ENCODE results near the gene MEF2B.
"Not testable (repeated sequence)": the region's sequence is repeated elsewhere in the genome, so short reads cannot be mapped to it uniquely, and the experiment has no call there.

Gene MEF2B

DNA sequence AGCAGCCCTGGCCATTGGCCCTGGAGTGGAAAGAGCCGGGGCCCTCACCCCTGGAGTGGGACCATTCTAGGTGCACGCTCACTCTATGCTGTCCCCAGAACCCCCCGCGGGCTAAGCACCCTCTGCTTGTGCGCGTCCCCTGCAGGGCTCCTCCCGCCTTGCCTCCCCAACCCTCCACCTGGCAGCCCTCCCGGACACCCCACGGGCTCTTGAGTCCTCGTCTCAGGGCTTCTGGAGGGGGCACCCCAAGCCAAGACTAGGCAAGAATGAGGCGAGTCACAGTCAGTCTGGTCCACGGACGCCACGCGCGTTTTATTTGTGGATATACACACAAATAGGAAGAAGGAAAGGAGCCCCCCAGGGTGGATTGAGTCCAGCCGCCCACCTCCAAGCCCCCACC is 24.8 kb downstream of the MEF2B start:
- TF ChIP-seq, protein P1, sequence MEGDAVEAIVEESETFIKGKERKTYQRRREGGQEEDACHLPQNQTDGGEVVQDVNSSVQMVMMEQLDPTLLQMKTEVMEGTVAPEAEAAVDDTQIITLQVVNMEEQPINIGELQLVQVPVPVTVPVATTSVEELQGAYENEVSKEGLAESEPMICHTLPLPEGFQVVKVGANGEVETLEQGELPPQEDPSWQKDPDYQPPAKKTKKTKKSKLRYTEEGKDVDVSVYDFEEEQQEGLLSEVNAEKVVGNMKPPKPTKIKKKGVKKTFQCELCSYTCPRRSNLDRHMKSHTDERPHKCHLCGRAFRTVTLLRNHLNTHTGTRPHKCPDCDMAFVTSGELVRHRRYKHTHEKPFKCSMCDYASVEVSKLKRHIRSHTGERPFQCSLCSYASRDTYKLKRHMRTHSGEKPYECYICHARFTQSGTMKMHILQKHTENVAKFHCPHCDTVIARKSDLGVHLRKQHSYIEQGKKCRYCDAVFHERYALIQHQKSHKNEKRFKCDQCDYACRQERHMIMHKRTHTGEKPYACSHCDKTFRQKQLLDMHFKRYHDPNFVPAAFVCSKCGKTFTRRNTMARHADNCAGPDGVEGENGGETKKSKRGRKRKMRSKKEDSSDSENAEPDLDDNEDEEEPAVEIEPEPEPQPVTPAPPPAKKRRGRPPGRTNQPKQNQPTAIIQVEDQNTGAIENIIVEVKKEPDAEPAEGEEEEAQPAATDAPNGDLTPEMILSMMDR (IDR thresholded peaks at IDR 0.05; ENCODE audit: low read depth, low read length) = no peak
- H3K4me3 ChIP-seq (ENCODE audit: low read depth, low read length) = no peak overlapping the region

DNA sequence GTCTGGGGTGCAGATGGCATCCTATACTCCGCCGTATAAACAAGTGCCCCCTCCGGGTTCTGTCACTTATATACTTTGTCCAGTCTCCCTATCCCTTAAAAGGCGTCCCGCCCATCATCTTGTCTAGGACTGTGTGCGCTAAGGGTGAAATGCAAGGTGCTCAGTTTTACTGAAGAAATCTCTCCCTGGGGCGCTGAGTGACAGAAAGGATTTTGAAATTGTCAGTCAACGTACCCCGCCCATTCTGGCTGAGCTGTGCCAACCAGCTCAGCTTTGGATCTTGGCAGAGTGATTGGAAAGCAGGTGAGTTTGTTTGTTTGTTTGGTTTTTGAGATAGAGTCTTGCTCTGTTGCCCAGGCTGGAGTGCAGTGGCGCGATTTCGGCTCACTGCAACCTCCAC is 27.7 kb downstream of the MEF2B start:
- TF ChIP-seq, protein P1 (IDR thresholded peaks at IDR 0.05; ENCODE audit: low read depth, low read length) = no peak
- no peak overlapping the region for H3K4me3 ChIP-seq (ENCODE audit: low read depth, low read length)

DNA sequence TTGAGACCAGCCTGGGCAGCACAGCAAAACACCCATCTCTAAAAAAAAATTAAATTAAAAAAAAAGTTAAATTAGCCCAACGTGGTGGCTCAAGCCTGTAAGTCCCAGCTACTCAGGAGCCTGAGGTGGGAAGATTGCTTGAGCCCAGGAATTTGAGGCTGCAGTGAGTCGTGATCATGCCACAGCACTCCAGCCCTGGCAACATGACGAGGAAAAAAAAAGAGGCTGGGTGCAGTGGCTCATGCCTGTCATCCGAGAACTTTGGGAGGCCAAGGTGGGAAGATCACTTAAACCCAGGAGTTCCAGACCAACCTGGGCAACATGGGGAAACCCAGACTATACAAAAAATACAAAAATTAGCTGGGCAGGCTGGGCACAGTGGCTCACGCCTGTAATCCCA is 29.6 kb downstream of the MEF2B start:
- TF ChIP-seq, protein P1 (IDR thresholded peaks at IDR 0.05; ENCODE audit: low read depth, low read length) = no peak
- H3K4me3 ChIP-seq (ENCODE audit: low read depth, low read length) = no peak overlapping the region

DNA sequence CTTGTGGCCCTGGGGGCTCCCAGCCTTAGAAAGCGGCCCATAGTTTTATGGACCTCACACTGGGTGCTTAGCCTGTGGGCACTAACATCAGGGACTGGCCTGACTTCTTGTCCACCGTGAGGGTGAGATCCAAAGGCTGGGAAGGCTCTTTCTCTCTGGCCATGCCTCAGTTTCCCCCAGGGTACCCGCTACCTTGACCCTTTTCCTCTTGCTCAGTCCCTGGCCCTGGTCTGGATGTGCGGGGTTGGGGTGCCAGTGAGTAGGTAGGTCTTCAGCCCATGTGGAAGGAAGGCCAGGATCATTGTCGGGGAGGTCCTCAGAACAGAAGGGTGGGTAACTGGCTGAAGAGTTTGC is 30.2 kb downstream of the MEF2B start:
- no peak overlapping the region for H3K4me3 ChIP-seq (ENCODE audit: low read depth, low read length)
- TF ChIP-seq, protein P1 (IDR thresholded peaks at IDR 0.05; ENCODE audit: low read depth, low read length) = no peak

DNA sequence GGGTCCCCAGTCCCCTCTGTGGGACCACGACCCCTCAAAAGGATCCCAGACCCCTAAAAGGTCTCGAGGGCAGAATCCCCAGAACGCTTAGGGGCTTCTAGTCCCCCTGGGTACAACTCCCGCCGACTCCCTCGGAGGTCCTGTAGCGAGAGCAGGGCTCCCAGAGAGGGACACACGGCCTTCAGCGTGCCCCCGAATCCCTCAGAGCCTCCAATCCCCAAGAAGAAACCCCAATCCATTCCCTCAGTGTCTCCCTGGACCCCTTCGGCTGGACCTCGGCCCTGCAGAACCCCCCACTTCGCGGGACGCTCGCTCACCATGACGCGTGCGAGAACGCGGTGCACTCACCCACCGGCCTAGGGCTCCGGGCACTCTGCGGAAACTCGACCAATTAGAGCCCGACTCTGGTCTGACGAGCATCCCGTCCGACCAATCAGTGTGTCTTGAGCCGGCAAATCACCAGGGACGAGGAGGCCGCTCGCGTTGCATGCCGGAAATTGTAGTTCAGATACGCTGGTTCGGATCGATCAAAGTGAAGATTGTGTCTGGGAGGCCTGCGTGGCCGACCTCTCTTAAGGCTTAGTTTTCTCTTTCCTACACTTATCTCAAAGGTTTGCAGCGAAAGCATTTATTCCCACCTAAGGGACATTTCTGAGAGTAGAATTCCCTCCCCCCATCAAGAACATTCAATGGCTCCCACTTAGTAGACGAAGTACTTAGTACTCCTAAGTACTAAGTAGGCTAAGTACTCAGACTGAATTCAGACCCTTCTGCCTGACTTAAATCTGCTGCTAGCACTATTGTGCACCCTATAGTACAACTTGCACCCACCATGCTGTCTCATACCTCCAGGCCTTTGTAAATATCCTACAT is 31.7 kb downstream of the MEF2B start, which contains the start of gene TMEM161A:
Gene TMEM161A (minus strand): TSS at position 370 of the 873 bp plus-strand sequence. CDS start 50 bp downstream, at position 320.
- TF ChIP-seq, protein P1 (IDR thresholded peaks at IDR 0.05; ENCODE audit: low read depth, low read length) = no peak
- H3K4me3 ChIP-seq (ENCODE audit: low read depth, low read length) = peak within 1 kb of the TSS; percentile 94

DNA sequence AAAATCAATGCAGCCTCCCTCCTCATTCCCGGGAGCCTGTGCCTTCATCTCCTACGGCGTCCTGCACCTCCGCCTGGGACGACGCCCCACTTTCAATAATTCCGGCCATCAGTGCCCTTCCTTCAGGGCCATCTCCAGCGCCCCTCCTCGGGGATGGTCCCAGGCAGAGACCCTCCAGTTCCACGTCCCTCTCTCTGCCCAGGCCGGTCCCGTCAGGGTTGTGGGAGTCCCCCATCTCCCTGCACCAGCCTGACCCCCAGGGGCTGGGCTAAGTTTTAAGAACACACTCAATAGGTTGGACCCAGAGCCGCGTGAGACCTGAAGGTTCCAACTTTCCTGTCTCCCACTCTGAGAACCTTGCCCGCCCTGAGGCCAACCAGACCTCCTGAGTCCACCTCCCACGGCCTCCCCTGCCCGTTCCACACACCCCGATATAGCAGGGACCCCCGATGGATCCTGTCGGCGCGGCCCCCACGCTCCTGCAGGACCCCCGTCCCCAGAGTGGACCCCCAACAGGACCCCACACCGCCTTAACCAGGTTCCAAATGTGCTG is 32.4 kb downstream of the MEF2B start:
- TF ChIP-seq, protein P1 (IDR thresholded peaks at IDR 0.05; ENCODE audit: low read depth, low read length) = no peak
- peak overlapping the region; percentile 94 for H3K4me3 ChIP-seq (ENCODE audit: low read depth, low read length)

DNA sequence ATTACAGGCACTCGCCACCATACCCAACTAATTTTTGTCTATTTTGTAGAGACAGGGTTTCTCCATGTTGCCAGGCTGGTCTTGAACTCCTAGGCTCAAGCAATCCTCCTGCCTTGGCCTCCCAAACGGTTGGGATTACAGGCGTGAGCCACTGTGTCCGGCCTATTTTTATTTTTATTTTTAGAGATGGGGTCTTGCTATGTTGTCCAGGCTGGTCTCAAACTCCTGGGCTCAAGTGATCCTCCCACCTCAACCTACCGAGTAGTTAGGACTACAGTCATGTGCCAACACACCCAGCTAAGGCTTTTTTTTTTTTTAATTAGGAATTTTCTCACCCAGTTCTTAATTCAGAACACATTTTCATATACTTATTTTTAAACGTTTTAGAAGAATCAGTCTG is 34.4 kb downstream of the MEF2B start:
- not testable (repeated sequence) for H3K4me3 ChIP-seq (ENCODE audit: low read depth, low read length)
